Vagina (tissue), 2 donors: ENCODE data around the gene MSI2. TPM values are rescaled to one million over a fixed set of nuclear protein-coding genes. Genes with fewer than 3 reads are reported as not detected.

Source experiments
- DNase-seq, 2 donors: peaks; one replicate each; pipeline ENCODE4 v3.0.0-alpha.2; 2017; ENCODE audit errors: extremely low spot score in 2 of 2
- H3K27ac ChIP-seq: fragments of 200-600 bp; sonication (generic); one replicate; pipeline ENCODE4 v1.5.1; 2019
- H3K27me3 ChIP-seq: fragments of 200-600 bp; sonication (generic); one replicate; pipeline ENCODE4 v1.5.1; 2019
- H3K36me3 ChIP-seq, 2 donors: fragments of 200-600 bp; sonication (generic); one replicate each; pipeline ENCODE4 v1.5.1; 2017 to 2019
- H3K4me1 ChIP-seq: fragments of 200-600 bp; sonication (generic); one replicate; pipeline ENCODE4 v1.5.1; 2019
- H3K4me3 ChIP-seq, 2 donors: fragments of 200-600 bp; sonication (generic); 1 replicate in 1 of 2; 2 replicates in 1 of 2; pipeline ENCODE4 v1.5.1; 2016 to 2019
- H3K9me3 ChIP-seq: fragments of 200-600 bp; sonication (generic); one replicate; pipeline ENCODE4 v1.5.1; 2019
- CTCF ChIP-seq, 3 experiments: fragments of 450-650 bp in 2 of 3; fragments of 200-600 bp in 1 of 3; sonication (generic) in 1 of 3; IDR thresholded peaks; one replicate each; pipeline ENCODE4 v1.5.1; 2017 to 2019; ENCODE audit warnings: antibody characterized with exemption in 3 of 3, mild to moderate bottlenecking in 2 of 3, moderate library complexity in 2 of 3
- POLR2A ChIP-seq, 2 donors: fragments of 450-650 bp; IDR thresholded peaks; one replicate each; pipeline ENCODE4 v1.6.1; 2017; ENCODE audit warnings: antibody characterized with exemption in 2 of 2, mild to moderate bottlenecking in 2 of 2, moderate library complexity in 2 of 2
- POLR2AphosphoS5 ChIP-seq, 2 donors: sonication (generic); formaldehyde crosslinking; IDR thresholded peaks; one replicate each; pipeline ENCODE4 v1.9.0; 2017; ENCODE audit warnings: antibody characterized with exemption in 2 of 2, mild to moderate bottlenecking in 2 of 2, low read depth in 1 of 2; ENCODE audit not compliant: insufficient read depth in 1 of 2
- intact Hi-C: fragments of 100-400 bp; cut with DNase I; formaldehyde crosslinking; loops from one replicate; pipeline ENCODE4 v1.15.1; 2023
- total RNA-seq: library from RNA; depleted of rRNA; stranded (reverse); fragments of >200 nt; gene quantifications from one replicate; pipeline ENCODE4 v1.2.3, GENCODE V29; 2016

MSI2 gene
- total RNA-seq, 1 donor from 2014 or later, result 27.3 TPM

GRCh38 chr17:57669671-57670529 lies 413.6 kb downstream of the MSI2 start:
- intact Hi-C loops, result loop anchor here (5.0 to 10.0 kb wide), 4 partner anchors 63 to 535 kb away; no protein-coding TSS in a partner anchor
- H3K4me1 ChIP-seq, result peaks cover 13% of the 10 kb centered on the region
- H3K27me3 ChIP-seq, result no peaks in the 10 kb centered on the region
- no peaks in the 10 kb centered on the region for H3K36me3 ChIP-seq
- no peak overlapping the region for H3K4me3 ChIP-seq
- H3K27ac ChIP-seq, result no peak overlapping the region
- DNase-seq, result peak; percentile 62 to 91
- no peaks in the 10 kb centered on the region for H3K9me3 ChIP-seq
- no peak for TF ChIP-seq CTCF (IDR thresholded peaks at IDR 0.05)
- TF ChIP-seq POLR2A (IDR thresholded peaks at IDR 0.05), result no peak
- TF ChIP-seq POLR2AphosphoS5 (IDR thresholded peaks at IDR 0.05; ENCODE audit: insufficient read depth in 1 of 2, low read depth in 1 of 2), result no peak

GRCh38 chr17:57670769-57671569 lies 414.6 kb downstream of the MSI2 start:
- Histone ChIP-seq H3K4me1 (peaks cover 13% of the 10 kb centered on the region), H3K27me3 (no peaks in the 10 kb centered on the region), H3K4me3 (no peak overlapping the region), H3K9me3 (no peaks in the 10 kb centered on the region), H3K27ac (no peak overlapping the region), H3K36me3 (no peaks in the 10 kb centered on the region)
- peak; percentile 78 to 93 for DNase-seq
- TF ChIP-seq POLR2AphosphoS5 (IDR thresholded peaks at IDR 0.05; ENCODE audit: insufficient read depth in 1 of 2, low read depth in 1 of 2), result no peak
- TF ChIP-seq POLR2A (IDR thresholded peaks at IDR 0.05), result no peak
- TF ChIP-seq CTCF (IDR thresholded peaks at IDR 0.05), result no peak
- intact Hi-C loops, result loop anchor here (5.0 to 10.0 kb wide), 4 partner anchors 64 to 536 kb away; no protein-coding TSS in a partner anchor

GRCh38 chr17:57671667-57672632 lies 415.6 kb downstream of the MSI2 start:
- H3K27ac ChIP-seq, result no peak overlapping the region
- H3K36me3 ChIP-seq, result no peaks in the 10 kb centered on the region
- no peak overlapping the region for H3K4me3 ChIP-seq
- no peaks in the 10 kb centered on the region for H3K27me3 ChIP-seq
- no peaks in the 10 kb centered on the region for H3K9me3 ChIP-seq
- H3K4me1 ChIP-seq, result peaks cover 13% of the 10 kb centered on the region
- no peak for TF ChIP-seq POLR2A (IDR thresholded peaks at IDR 0.05)
- TF ChIP-seq CTCF (IDR thresholded peaks at IDR 0.05), result peak; percentile 74 to 95 (median 85)
- peak in 1 of 2 donors; percentile 19 for TF ChIP-seq POLR2AphosphoS5 (IDR thresholded peaks at IDR 0.05; ENCODE audit: insufficient read depth in 1 of 2, low read depth in 1 of 2)
- DNase-seq, result peak; percentile 86 to 95
- intact Hi-C loops, result loop anchor here (5.0 to 10.0 kb wide), 4 partner anchors 65 to 537 kb away; no protein-coding TSS in a partner anchor

- Histone ChIP-seq H3K27me3 (no peaks in the 10 kb centered on the region), H3K36me3 (no peaks in the 10 kb centered on the region), H3K4me1 (peaks cover 13% of the 10 kb centered on the region), H3K27ac (no peak overlapping the region), H3K9me3 (no peaks in the 10 kb centered on the region), H3K4me3 (no peak overlapping the region)
- intact Hi-C loops, result loop anchor here (5.0 to 10.0 kb wide), 4 partner anchors 66 to 538 kb away; no protein-coding TSS in a partner anchor
- DNase-seq, result peak in 1 of 2 donors; percentile 55
- no peak for TF ChIP-seq POLR2A (IDR thresholded peaks at IDR 0.05)
- TF ChIP-seq POLR2AphosphoS5 (IDR thresholded peaks at IDR 0.05; ENCODE audit: insufficient read depth in 1 of 2, low read depth in 1 of 2), result no peak
- TF ChIP-seq CTCF (IDR thresholded peaks at IDR 0.05), result no peak
Observed at GRCh38 chr17:57672971-57673370, 416.6 kb downstream of the MSI2 start.
